DOHH2 (cell line): ENCODE results near the gene SCUBE1.

ENCODE experiments used
- H3F3A ChIP-seq: fragments of 200-600 bp; sonication (generic), shearing (Covaris generic); 2 replicates; pipeline ENCODE4 v1.6.0; 2016; ENCODE audit warnings: antibody characterized with exemption, mild to moderate bottlenecking; ENCODE audit not compliant: control insufficient read depth, insufficient read depth
- H3K27ac ChIP-seq: fragments of 200-600 bp; sonication (generic); 2 replicates; pipeline ENCODE4 v1.5.1; 2014; ENCODE audit warnings: low read depth, mild to moderate bottlenecking, low read length, moderate library complexity
- H3K27me3 ChIP-seq: fragments of 200-600 bp; sonication (generic); 2 replicates; pipeline ENCODE4 v1.6.1; 2014; ENCODE audit warnings: mild to moderate bottlenecking, low read length, mixed read lengths; ENCODE audit not compliant: control insufficient read depth
- H3K36me3 ChIP-seq: fragments of 200-600 bp; sonication (generic); 2 replicates; pipeline ENCODE4 v1.6.1; 2014; ENCODE audit warnings: mild to moderate bottlenecking, low read length, moderate library complexity, mixed read lengths; ENCODE audit not compliant: control insufficient read depth
- H3K4me1 ChIP-seq: fragments of 200-600 bp; sonication (generic); 2 replicates; pipeline ENCODE4 v1.6.1; 2014; ENCODE audit warnings: mild to moderate bottlenecking, low read length, mixed read lengths; ENCODE audit not compliant: control insufficient read depth
- H3K4me2 ChIP-seq: fragments of 200-600 bp; sonication (generic); 2 replicates; pipeline ENCODE4 v1.6.0; 2014; ENCODE audit warnings: mild to moderate bottlenecking, low read length, moderate library complexity
- H3K4me3 ChIP-seq: fragments of 200-600 bp; sonication (generic); 2 replicates; pipeline ENCODE4 v1.5.1; 2014; ENCODE audit warnings: mild to moderate bottlenecking, low read length, mixed read lengths
- H3K79me2 ChIP-seq: fragments of 200-600 bp; sonication (generic); 2 replicates; pipeline ENCODE4 v1.6.1; 2014; ENCODE audit warnings: mild to moderate bottlenecking, low read length, mixed read lengths; ENCODE audit not compliant: control insufficient read depth
- H3K9me2 ChIP-seq: fragments of 200-600 bp; sonication (generic); replicated peaks from 2 replicates; pipeline ENCODE4 v1.6.1; 2014; ENCODE audit warnings: mild to moderate bottlenecking, low read length, mixed read lengths; ENCODE audit not compliant: control insufficient read depth
- H3K9me3 ChIP-seq: fragments of 200-600 bp; sonication (generic); 2 replicates; pipeline ENCODE4 v1.6.1; 2014; ENCODE audit warnings: antibody characterized with exemption, low read length, mixed read lengths; ENCODE audit not compliant: control insufficient read depth, insufficient read depth
- H4K20me1 ChIP-seq: fragments of 200-600 bp; sonication (generic); 2 replicates; pipeline ENCODE4 v1.6.0; 2014; ENCODE audit warnings: low read depth, mild to moderate bottlenecking, antibody characterized with exemption, low read length, moderate library complexity; ENCODE audit not compliant: control insufficient read depth, insufficient read depth
- CTCF ChIP-seq: fragments of 200-600 bp; sonication (generic); IDR thresholded peaks from one replicate; pipeline ENCODE4 v1.5.1; 2014; ENCODE audit warnings: antibody characterized with exemption, mild to moderate bottlenecking, low read depth, low read length; ENCODE audit not compliant: poor library complexity, severe bottlenecking
- EZH2phosphoT487 ChIP-seq: fragments of 200-600 bp; sonication (generic); IDR thresholded peaks from 2 replicates; pipeline ENCODE4 v1.6.1; 2017; ENCODE audit warnings: borderline replicate concordance, mild to moderate bottlenecking, antibody characterized with exemption, low read length, moderate library complexity, mixed read lengths

SCUBE1 gene

DNA sequence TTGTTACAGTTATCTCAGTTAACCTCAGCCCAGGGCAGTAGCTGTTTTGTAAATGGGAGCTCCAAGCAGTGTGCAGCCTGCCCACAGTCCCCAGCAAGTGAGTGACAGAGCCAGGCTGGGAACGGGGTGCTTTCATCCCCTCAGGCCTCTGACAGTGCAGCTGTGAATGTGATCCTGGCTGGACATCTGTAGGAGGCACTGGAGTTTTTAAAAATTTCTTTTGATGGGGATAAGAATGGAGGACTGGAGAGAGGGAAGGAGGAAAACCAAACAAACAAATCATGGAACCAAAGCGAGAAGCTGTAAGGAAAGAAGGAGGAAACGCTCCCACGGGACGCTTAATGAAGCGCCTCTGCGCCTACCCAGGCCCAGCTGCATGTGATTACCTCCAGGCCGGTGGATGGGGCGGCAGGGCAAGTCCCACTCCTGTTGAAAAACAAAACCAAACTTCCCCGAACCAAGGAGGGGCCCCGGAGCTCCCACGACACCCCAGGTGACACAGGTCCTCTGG lies 40.6 kb downstream of the SCUBE1 start:
- Histone ChIP-seq H3K9me2 (no peaks in the 10 kb centered on the region), H3F3A (no peaks in the 10 kb centered on the region), H3K9me3 (no peaks in the 10 kb centered on the region), H3K27ac (no peak overlapping the region), H4K20me1 (no peaks in the 10 kb centered on the region), H3K79me2 (no peaks in the 10 kb centered on the region), H3K27me3 (no peaks in the 10 kb centered on the region), H3K36me3 (no peaks in the 10 kb centered on the region), H3K4me2 (no peak overlapping the region), H3K4me3 (no peak overlapping the region), H3K4me1 (no peaks in the 10 kb centered on the region)
- TF ChIP-seq EZH2phosphoT487 (no peak), CTCF (no peak)

- TF ChIP-seq EZH2phosphoT487: no peak
- no peak for TF ChIP-seq CTCF
- no peaks in the 10 kb centered on the region for H3K27me3 ChIP-seq
- no peaks in the 10 kb centered on the region for H3K9me3 ChIP-seq
- H3K4me2 ChIP-seq: no peak overlapping the region
- H3K4me3 ChIP-seq: no peak overlapping the region
- H3K79me2 ChIP-seq: no peaks in the 10 kb centered on the region
- H3K9me2 ChIP-seq: no peaks in the 10 kb centered on the region
- H4K20me1 ChIP-seq: no peaks in the 10 kb centered on the region
- H3K36me3 ChIP-seq: no peaks in the 10 kb centered on the region
- no peak overlapping the region for H3K27ac ChIP-seq
- no peaks in the 10 kb centered on the region for H3K4me1 ChIP-seq
- no peaks in the 10 kb centered on the region for H3F3A ChIP-seq
These were observed 41.3 kb downstream of the SCUBE1 start for GRCh38 chr22:43301866-43302265.

DNA sequence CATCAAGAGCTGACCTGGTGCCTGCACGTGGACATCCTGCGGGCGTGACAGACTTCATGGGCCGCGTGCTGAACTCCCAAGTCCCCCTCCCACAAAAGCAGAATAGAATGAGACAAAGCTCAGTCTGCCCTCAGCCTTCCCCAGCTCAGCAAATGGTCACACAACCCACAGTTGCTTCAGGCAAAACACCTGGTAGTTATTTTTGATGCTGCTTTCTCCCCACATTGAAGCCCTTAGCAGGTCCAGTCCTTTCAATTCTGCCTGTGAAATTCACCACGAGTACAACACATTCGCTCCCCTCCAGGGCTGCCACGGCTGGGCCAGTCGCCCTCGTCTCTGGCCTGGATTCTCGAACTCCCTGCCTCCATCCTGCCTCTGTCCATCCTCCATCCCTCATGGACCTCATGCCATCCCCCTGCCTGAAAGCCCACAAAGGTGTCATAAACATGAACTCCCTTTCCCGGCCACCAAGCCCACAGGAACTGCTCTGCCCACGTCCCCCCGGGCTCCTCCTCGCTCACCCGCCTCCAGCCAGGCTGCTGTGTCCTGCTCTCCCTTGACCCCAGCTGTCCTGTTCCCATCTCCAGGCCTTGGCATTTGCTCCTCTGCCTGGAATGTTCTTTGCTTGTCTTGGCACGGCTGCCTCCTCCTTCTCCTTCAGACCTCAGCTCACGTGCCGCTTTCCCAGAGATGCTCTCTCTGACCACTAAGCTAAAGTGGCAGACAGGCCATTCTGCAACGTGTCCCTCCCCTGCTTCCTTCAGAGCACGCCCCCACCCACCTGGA lies 42.1 kb downstream of the SCUBE1 start:
- Histone ChIP-seq H3K4me2 (no peak overlapping the region), H3K4me1 (no peaks in the 10 kb centered on the region), H3F3A (no peaks in the 10 kb centered on the region), H3K27me3 (no peaks in the 10 kb centered on the region), H3K27ac (no peak overlapping the region), H3K9me2 (no peaks in the 10 kb centered on the region), H3K36me3 (no peaks in the 10 kb centered on the region), H4K20me1 (no peaks in the 10 kb centered on the region), H3K79me2 (no peaks in the 10 kb centered on the region), H3K9me3 (no peaks in the 10 kb centered on the region), H3K4me3 (no peak overlapping the region)
- TF ChIP-seq CTCF (no peak), EZH2phosphoT487 (no peak)
